ENCODE results near the gene MINDY4. TPM values are rescaled to one million over a fixed set of nuclear protein-coding genes. Genes with fewer than 3 reads are reported as not detected.

MINDY4 gene
- polyA plus RNA-seq, 3 donors: 0.15 to 0.17 TPM; not detected in 1

GRCh38 chr7:30804078-30804661 is 33.0 kb downstream of the MINDY4 start:
- no peaks in the 10 kb centered on the region for H4K20me1 ChIP-seq (ENCODE audit: insufficient read depth, low read length)
- no peak overlapping the region for H3K4me2 ChIP-seq (replicated peaks; ENCODE audit: extremely low read depth, low read length, poor library complexity, severe bottlenecking)
- Mint-ChIP-seq H3K36me3 (no peaks in the 10 kb centered on the region), H3K9me3 (peaks cover 0 to 2% (median 0%) of the 10 kb centered on the region in 7 donors), H3K27ac (no peak overlapping the region), H3K27me3 (ENCODE audit: low read depth in 3 of 3) (peaks cover 1 to 3% (median 2%) of the 10 kb centered on the region in 3 donors), H3K4me3 (no peak overlapping the region), H3K4me1 (peaks cover 15% of the 10 kb centered on the region)
- H3K9me3 ChIP-seq (replicated peaks in 1 of 2; ENCODE audit: control insufficient read depth in 1 of 2, insufficient read depth in 1 of 2, low read length in 2 of 2): no peaks in the 10 kb centered on the region
- no peak for TF ChIP-seq CTCF (IDR thresholded peaks at IDR 0.05)
- no peak overlapping the region for H2AFZ ChIP-seq (ENCODE audit: insufficient read depth, low read depth, low read length, poor library complexity, severe bottlenecking)
- intact Hi-C loops (cut with micrococcal nuclease): no loop called here
- peaks cover 0 to 3% of the 10 kb centered on the region in 2 donors for H3K4me1 ChIP-seq (ENCODE audit: control insufficient read depth in 1 of 2, insufficient read depth in 2 of 2, low read length in 2 of 2)
- no peak overlapping the region for H3K27ac ChIP-seq (ENCODE audit: low read depth in 1 of 2, low read length in 2 of 2)
- no peak for DNase-seq
- no peak overlapping the region for H3K9ac ChIP-seq (ENCODE audit: insufficient read depth, low read length, poor library complexity, severe bottlenecking)
- 100% methylated on average over 1 of the region's 3 CpGs for WGBS (ENCODE audit: insufficient coverage)
- no peaks in the 10 kb centered on the region for H3K79me2 ChIP-seq (ENCODE audit: insufficient read depth, low read length)
- H3K27me3 ChIP-seq (ENCODE audit: control insufficient read depth in 2 of 2, insufficient read depth in 2 of 2, low read length in 2 of 2): no peaks in the 10 kb centered on the region
- no peak overlapping the region for H3K4me3 ChIP-seq (replicated peaks in 1 of 3; ENCODE audit: low read depth in 2 of 3, low read length in 3 of 3)
- no peaks in the 10 kb centered on the region for H3K36me3 ChIP-seq (replicated peaks in 1 of 2; ENCODE audit: control insufficient read depth in 1 of 2, insufficient read depth in 2 of 2, low read length in 2 of 2)

- peaks cover 0 to 3% (median 2%) of the 10 kb centered on the region in 3 donors for H3K27me3 Mint-ChIP-seq (ENCODE audit: low read depth in 3 of 3)
- Histone ChIP-seq H3K9me3 (replicated peaks in 1 of 2; ENCODE audit: control insufficient read depth in 1 of 2, insufficient read depth in 1 of 2, low read length in 2 of 2) (no peaks in the 10 kb centered on the region), H4K20me1 (ENCODE audit: insufficient read depth, low read length) (no peaks in the 10 kb centered on the region), H3K4me2 (replicated peaks; ENCODE audit: extremely low read depth, low read length, poor library complexity, severe bottlenecking) (no peak overlapping the region), H3K4me3 (replicated peaks in 1 of 3; ENCODE audit: low read depth in 2 of 3, low read length in 3 of 3) (no peak overlapping the region), H3K36me3 (replicated peaks in 1 of 2; ENCODE audit: control insufficient read depth in 1 of 2, insufficient read depth in 2 of 2, low read length in 2 of 2) (no peaks in the 10 kb centered on the region), H3K27ac (ENCODE audit: low read depth in 1 of 2, low read length in 2 of 2) (no peak overlapping the region), H3K79me2 (ENCODE audit: insufficient read depth, low read length) (no peaks in the 10 kb centered on the region), H2AFZ (ENCODE audit: insufficient read depth, low read depth, low read length, poor library complexity, severe bottlenecking) (no peak overlapping the region), H3K9ac (ENCODE audit: insufficient read depth, low read length, poor library complexity, severe bottlenecking) (no peak overlapping the region), H3K27me3 (ENCODE audit: control insufficient read depth in 2 of 2, insufficient read depth in 2 of 2, low read length in 2 of 2) (no peaks in the 10 kb centered on the region), H3K4me1 (ENCODE audit: control insufficient read depth in 1 of 2, insufficient read depth in 2 of 2, low read length in 2 of 2) (peaks cover 0 to 3% of the 10 kb centered on the region in 2 donors)
- intact Hi-C loops (cut with micrococcal nuclease): no loop called here
- H3K36me3 Mint-ChIP-seq: no peaks in the 10 kb centered on the region
- no peak for DNase-seq
- peaks cover 15% of the 10 kb centered on the region for H3K4me1 Mint-ChIP-seq
- no peak overlapping the region for H3K4me3 Mint-ChIP-seq
- H3K9me3 Mint-ChIP-seq: peaks cover 0 to 2% (median 0%) of the 10 kb centered on the region in 7 donors
- TF ChIP-seq CTCF (IDR thresholded peaks at IDR 0.05): no peak
- H3K27ac Mint-ChIP-seq: no peak overlapping the region
- WGBS (ENCODE audit: insufficient coverage): 91% methylated on average over 9 of the region's 9 CpGs
Observed at GRCh38 chr7:30805081-30805691, 34.0 kb downstream of the MINDY4 start.
